ENCODE data around the gene NTN1.

NTN1 gene

DNA sequence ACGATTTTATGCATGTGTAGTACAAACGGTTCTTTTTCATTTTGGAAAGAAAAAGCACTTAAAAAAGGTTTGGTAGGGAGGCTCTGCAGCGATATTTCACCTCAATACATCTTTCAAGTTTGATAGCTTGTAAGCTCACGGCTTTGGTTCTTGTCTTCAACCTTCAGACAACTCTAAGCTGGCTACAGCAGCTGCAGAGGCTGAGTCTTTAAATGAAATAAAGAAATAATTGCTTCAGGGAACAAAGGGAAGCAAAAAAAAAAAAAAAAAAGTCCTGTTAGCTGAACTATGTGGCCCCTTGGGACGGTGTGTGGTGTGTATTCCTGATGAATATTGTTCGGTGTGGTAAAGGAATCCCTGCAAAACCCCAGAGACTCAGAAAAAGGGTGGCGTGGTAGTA is 265.1 kb downstream of the NTN1 start:
- DNase-seq: no peak

DNA sequence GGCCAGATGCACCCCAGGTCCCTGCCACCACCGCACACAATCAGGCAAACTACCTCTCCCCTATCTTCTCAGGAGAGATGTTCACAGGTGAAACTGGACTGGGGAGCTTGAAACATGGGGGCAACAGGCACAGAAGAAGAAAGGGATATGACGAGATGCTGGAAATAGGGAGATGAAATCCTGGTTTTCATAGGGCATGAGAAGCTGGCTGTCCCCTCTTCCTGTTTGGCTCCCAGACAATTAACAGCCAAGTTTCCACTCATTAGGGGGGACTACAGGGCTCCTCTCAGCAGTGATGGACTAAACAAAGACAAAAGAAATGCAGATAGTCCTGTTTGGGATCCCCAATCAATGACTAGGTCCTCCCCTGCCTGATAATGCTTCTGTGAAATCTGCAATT is 266.0 kb downstream of the NTN1 start:
- no peak for DNase-seq

DNA sequence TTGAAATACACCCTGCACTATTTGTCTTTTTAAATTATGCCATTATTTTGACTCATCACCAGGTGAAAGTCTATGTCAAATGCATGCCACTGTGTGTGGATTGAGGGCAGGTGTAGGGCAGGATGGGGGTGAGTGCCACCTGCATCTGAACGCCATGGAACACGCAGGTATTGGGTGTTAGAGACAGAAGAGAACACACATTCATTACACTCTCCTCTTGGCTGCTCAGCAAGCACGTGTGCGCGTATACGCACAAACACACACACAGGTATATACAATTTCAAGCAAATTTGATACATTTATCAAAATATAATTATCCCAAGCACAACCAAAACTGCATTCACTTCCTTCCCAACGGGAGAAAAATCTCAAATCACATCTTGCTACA is 268.9 kb downstream of the NTN1 start:
- no peak for DNase-seq

DNA sequence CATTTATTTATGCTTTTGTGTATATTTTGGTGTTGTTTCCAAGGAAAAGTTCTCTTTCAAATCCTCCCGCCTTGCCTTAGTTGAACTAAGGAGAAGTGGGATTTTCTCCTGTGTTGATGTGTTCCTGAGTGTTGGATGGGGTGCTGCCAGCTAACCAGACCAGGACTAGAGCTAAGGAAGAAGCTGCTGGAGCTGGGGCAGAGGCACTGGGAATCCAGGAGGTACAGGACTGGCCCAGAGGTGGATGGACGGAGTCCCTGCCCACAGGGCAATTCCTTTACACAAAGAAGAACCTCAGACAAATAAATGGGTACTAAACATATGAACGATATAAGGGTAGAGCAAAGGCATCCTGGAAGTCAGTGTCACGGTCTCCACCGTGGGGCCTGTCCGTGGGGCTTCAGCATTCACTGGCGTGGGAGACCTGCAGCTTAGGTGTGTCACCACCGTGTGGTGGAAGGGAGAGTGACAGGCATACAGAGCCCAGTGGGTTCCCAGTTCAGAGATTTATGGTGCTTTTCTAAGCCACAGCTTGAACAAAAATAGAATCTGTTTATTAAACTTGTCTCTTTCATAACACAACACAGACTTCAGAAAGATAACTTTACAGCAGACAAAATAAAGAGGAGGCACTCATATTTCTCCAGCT is 270.7 kb downstream of the NTN1 start:
- peak; percentile 7 to 21 for DNase-seq

DNA sequence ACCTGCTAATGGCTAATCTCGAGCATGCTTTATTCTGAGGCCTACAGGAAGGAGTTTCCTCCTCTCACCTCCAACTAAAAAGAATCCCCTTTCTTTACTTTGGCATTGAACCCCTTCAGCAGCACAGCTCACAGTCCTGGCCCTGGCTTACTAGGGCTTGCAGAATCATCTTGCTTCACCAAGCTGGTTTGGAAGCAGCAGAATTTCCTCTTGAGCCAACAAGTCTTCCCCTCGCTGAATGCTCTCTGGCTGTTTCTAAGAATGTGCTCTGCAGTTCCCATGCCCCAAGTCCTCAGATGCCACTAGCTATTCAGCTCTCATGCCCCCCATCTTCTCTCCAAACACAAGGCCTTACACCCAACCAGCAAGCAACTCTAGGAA is 271.2 kb downstream of the NTN1 start:
- DNase-seq: no peak

Data from activated CD4-positive, alpha-beta T cell treated with anti-CD3 and anti-CD28 coated beads, Interleukin-2, amount 50 U/mL, for 4 hours (primary cell).